Measurements from ENCODE around the gene OPHN1. TPM values are rescaled to one million over a fixed set of nuclear protein-coding genes. Genes with fewer than 3 reads are reported as not detected.

The OPHN1 gene, protein sequence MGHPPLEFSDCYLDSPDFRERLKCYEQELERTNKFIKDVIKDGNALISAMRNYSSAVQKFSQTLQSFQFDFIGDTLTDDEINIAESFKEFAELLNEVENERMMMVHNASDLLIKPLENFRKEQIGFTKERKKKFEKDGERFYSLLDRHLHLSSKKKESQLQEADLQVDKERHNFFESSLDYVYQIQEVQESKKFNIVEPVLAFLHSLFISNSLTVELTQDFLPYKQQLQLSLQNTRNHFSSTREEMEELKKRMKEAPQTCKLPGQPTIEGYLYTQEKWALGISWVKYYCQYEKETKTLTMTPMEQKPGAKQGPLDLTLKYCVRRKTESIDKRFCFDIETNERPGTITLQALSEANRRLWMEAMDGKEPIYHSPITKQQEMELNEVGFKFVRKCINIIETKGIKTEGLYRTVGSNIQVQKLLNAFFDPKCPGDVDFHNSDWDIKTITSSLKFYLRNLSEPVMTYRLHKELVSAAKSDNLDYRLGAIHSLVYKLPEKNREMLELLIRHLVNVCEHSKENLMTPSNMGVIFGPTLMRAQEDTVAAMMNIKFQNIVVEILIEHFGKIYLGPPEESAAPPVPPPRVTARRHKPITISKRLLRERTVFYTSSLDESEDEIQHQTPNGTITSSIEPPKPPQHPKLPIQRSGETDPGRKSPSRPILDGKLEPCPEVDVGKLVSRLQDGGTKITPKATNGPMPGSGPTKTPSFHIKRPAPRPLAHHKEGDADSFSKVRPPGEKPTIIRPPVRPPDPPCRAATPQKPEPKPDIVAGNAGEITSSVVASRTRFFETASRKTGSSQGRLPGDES
- 1.4 and 1.6 TPM in 2 replicates for total RNA-seq

DNA sequence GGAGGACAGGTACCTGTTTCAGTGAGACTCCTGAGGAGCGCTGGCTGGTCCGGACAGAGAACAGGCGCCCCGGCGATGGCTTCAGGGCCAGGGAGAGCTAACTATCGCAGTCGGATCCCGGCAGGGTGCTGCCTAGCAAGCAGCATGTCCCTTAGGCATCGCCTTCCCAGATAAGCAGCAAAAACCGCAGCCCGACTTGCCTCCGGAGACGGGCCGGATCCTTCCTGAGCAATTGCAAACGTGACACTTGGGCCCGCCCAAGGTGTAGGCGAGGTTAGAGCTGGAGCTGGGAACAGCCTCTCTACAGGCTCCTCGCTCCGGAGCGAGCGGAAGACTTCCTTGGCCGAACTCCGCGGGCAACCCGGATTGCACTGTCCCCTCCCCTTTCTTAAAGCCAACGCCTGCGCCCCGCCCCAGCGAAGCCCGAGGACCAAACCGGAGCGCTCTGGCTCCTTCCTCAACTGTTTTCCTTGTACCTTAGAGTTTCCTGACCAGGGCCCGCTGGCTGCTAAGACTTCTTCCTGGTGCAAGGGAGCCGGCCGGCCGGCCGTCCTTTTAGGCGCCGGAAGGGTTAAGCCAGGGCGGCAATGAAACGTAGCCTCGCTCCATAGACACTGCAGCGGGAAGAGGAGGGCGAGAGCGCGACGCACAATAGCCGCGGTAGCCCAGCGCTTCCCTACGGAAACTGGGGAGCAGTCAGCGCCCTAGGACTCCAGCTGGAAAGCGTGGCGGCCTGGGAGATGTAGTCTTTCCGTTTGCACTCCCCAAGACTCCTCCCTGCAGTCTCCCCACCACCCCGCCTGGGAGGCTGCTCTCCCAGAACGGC lies at the start of gene OPHN1:
OPHN1 (minus strand) TSS at position 341 of the 826 bp plus-strand sequence. CDS start 475 bp downstream, outside the sequence.

Other genes with a start within 250 kb of the OPHN1 start
- 12.3 and 14.0 TPM in 2 replicates for gene YIPF6, start 65.6 kb upstream of the OPHN1 start, total RNA-seq
- 0.34 and 1.4 TPM in 2 replicates for gene STARD8, start 214.2 kb upstream of the OPHN1 start, total RNA-seq